HFFc6 (cell line): ENCODE results near the gene SSNA1. TPM values are rescaled to one million over a fixed set of nuclear protein-coding genes. Genes with fewer than 3 reads are reported as not detected.

Source experiments
- DNase-seq: peaks from one replicate; pipeline ENCODE4 v3.0.0-alpha.2; 2018
- H3K27ac Mint-ChIP-seq: 2 replicates; pipeline ENCODE4 v1.8.0; 2020; ENCODE audit warnings: mild to moderate bottlenecking, mixed read lengths
- H3K27me3 Mint-ChIP-seq: 2 replicates; pipeline ENCODE4 v1.8.0; 2021; ENCODE audit warnings: mild to moderate bottlenecking, moderate library complexity, mixed read lengths; ENCODE audit not compliant: insufficient read depth
- H3K36me3 Mint-ChIP-seq: 2 replicates; pipeline ENCODE4 v1.8.0; 2021; ENCODE audit warnings: low read depth, mixed read lengths
- H3K4me1 Mint-ChIP-seq: 2 replicates; pipeline ENCODE4 v1.8.0; 2020; ENCODE audit warnings: low read depth, mixed read lengths
- H3K4me3 Mint-ChIP-seq: 2 replicates; pipeline ENCODE4 v1.8.0; 2020; ENCODE audit warnings: mild to moderate bottlenecking, moderate library complexity, mixed read lengths
- H3K9me3 Mint-ChIP-seq: 2 replicates; pipeline ENCODE4 v1.8.0; 2020; ENCODE audit warnings: mild to moderate bottlenecking, mixed read lengths
- CTCF ChIP-seq: fragments of 200-600 bp; sonication (generic); IDR thresholded peaks from 2 replicates; pipeline ENCODE4 v1.5.0; 2021; ENCODE audit warnings: antibody characterized with exemption, mild to moderate bottlenecking
- total RNA-seq, 6 experiments: library from RNA; stranded (reverse); fragmentation: NEBNext Ultra II Directional; extraction: Animal tissue kit (Norgen Biotek cat#: 25700); gene quantifications; 2 replicates in 1 of 6; 3 replicates in 5 of 6; pipeline ENCODE4 v1.2.3, GENCODE V29; 2021

The SSNA1 gene
- total RNA-seq, 6 experiments from 2014 or later, result 76.7 to 82.8 (median 82.1) TPM

- no peak for DNase-seq
- H3K36me3 Mint-ChIP-seq, result no peaks in the 10 kb centered on the region
- no peak for TF ChIP-seq CTCF
- H3K27ac Mint-ChIP-seq, result no peak overlapping the region
- H3K4me1 Mint-ChIP-seq, result no peaks in the 10 kb centered on the region
- no peak overlapping the region for H3K4me3 Mint-ChIP-seq
- no peaks in the 10 kb centered on the region for H3K9me3 Mint-ChIP-seq
- H3K27me3 Mint-ChIP-seq, result peaks cover 18% of the 10 kb centered on the region
These were observed 30.7 kb upstream of the SSNA1 start for GRCh38 chr9:137157618-137158415.

- no peak overlapping the region for H3K4me3 Mint-ChIP-seq
- H3K27ac Mint-ChIP-seq, result no peak overlapping the region
- no peaks in the 10 kb centered on the region for H3K36me3 Mint-ChIP-seq
- H3K27me3 Mint-ChIP-seq, result peaks cover 25% of the 10 kb centered on the region
- no peaks in the 10 kb centered on the region for H3K4me1 Mint-ChIP-seq
- no peak for TF ChIP-seq CTCF
- H3K9me3 Mint-ChIP-seq, result no peaks in the 10 kb centered on the region
- no peak for DNase-seq
These were observed 29.9 kb upstream of the SSNA1 start for GRCh38 chr9:137158625-137159024.

GRCh38 chr9:137159105-137160053, 29.1 kb upstream of the SSNA1 start:
- no peak for TF ChIP-seq CTCF
- Mint-ChIP-seq H3K27me3 (peaks cover 25% of the 10 kb centered on the region), H3K36me3 (no peaks in the 10 kb centered on the region), H3K27ac (no peak overlapping the region), H3K4me1 (no peaks in the 10 kb centered on the region), H3K9me3 (no peaks in the 10 kb centered on the region), H3K4me3 (no peak overlapping the region)
- DNase-seq, result no peak

GRCh38 chr9:137160054-137160425, 28.4 kb upstream of the SSNA1 start:
- Mint-ChIP-seq H3K36me3 (no peaks in the 10 kb centered on the region), H3K4me1 (no peaks in the 10 kb centered on the region), H3K27ac (no peak overlapping the region), H3K4me3 (no peak overlapping the region), H3K27me3 (peaks cover 25% of the 10 kb centered on the region), H3K9me3 (no peaks in the 10 kb centered on the region)
- no peak for DNase-seq
- TF ChIP-seq CTCF, result no peak

GRCh38 chr9:137160716-137161557, 27.5 kb upstream of the SSNA1 start:
- no peak for TF ChIP-seq CTCF
- Mint-ChIP-seq H3K27ac (no peak overlapping the region), H3K36me3 (no peaks in the 10 kb centered on the region), H3K9me3 (no peaks in the 10 kb centered on the region), H3K4me3 (no peak overlapping the region), H3K27me3 (peaks cover 28% of the 10 kb centered on the region), H3K4me1 (no peaks in the 10 kb centered on the region)
- DNase-seq, result no peak
